GM12874 (cell line): ENCODE measurements around the gene ATP8B3.

Experiments
- CTCF ChIP-seq: IDR thresholded peaks from 2 replicates; pipeline ENCODE4 v1.5.1; 2011; ENCODE audit warnings: low read depth, mild to moderate bottlenecking, control low read depth, low read length, moderate library complexity; ENCODE audit not compliant: insufficient read depth

The ATP8B3 gene

GRCh38 chr19:1849132-1849474 lies 37.0 kb upstream of the ATP8B3 start:
- TF ChIP-seq CTCF: no peak

GRCh38 chr19:1848399-1849131 lies 36.5 kb upstream of the ATP8B3 start, which contains the start of gene REXO1:
Gene REXO1, minus strand, starts transcription at chr19:1848483. Its CDS starts 125 bp downstream, at chr19:1848358.
- TF ChIP-seq CTCF: peak; percentile 84

- no peak for TF ChIP-seq CTCF
Measured at GRCh38 chr19:1847684-1848398, 35.8 kb upstream of the ATP8B3 start.

GRCh38 chr19:1847348-1847683 lies 35.2 kb upstream of the ATP8B3 start:
- no peak for TF ChIP-seq CTCF

- TF ChIP-seq CTCF: no peak
Measured at GRCh38 chr19:1846517-1847204, 34.6 kb upstream of the ATP8B3 start.

- TF ChIP-seq CTCF: no peak
Measured at GRCh38 chr19:1845642-1846041, 33.6 kb upstream of the ATP8B3 start.

GRCh38 chr19:1845125-1845515 lies 33.0 kb upstream of the ATP8B3 start:
- no peak for TF ChIP-seq CTCF
